Measurements from ENCODE around the gene TRABD2B. TPM values are rescaled to one million over a fixed set of nuclear protein-coding genes. Genes with fewer than 3 reads are reported as not detected.

TRABD2B gene
- polyA plus RNA-seq, 6 donors from 2014 or later, result not detected

GRCh38 chr1:47912756-47913155 is 84.4 kb downstream of the TRABD2B start:
- Mint-ChIP-seq H3K4me3 (no peak overlapping the region), H3K27ac (no peak overlapping the region), H3K9me3 (peaks cover 0 to 5% (median 0%) of the 10 kb centered on the region in 7 donors), H3K4me1 (no peaks in the 10 kb centered on the region), H3K27me3 (peaks cover 14 to 23% (median 15%) of the 10 kb centered on the region in 3 donors), H3K36me3 (no peaks in the 10 kb centered on the region)
- no peak for DNase-seq
- ATAC-seq (ENCODE audit: low read depth in 2 of 2), result no peak

GRCh38 chr1:47911892-47912291 is 85.3 kb downstream of the TRABD2B start:
- no peaks in the 10 kb centered on the region for H3K36me3 Mint-ChIP-seq
- H3K4me1 Mint-ChIP-seq, result no peaks in the 10 kb centered on the region
- H3K27me3 Mint-ChIP-seq, result peaks cover 11 to 23% (median 15%) of the 10 kb centered on the region in 3 donors
- DNase-seq (no peak), ATAC-seq (ENCODE audit: low read depth in 2 of 2) (no peak)
- peaks cover 0 to 5% (median 0%) of the 10 kb centered on the region in 7 donors for H3K9me3 Mint-ChIP-seq
- no peak overlapping the region for H3K4me3 Mint-ChIP-seq
- no peak overlapping the region for H3K27ac Mint-ChIP-seq

- H3K4me1 Mint-ChIP-seq, result no peaks in the 10 kb centered on the region
- H3K9me3 Mint-ChIP-seq, result peaks cover 0 to 5% (median 0%) of the 10 kb centered on the region in 7 donors
- DNase-seq (no peak), ATAC-seq (ENCODE audit: low read depth in 2 of 2) (no peak)
- peaks cover 7 to 23% (median 15%) of the 10 kb centered on the region in 3 donors for H3K27me3 Mint-ChIP-seq
- H3K4me3 Mint-ChIP-seq, result no peak overlapping the region
- peak overlapping the region in 1 of 6 donors; percentile 1 for H3K27ac Mint-ChIP-seq
- H3K36me3 Mint-ChIP-seq, result no peaks in the 10 kb centered on the region
Measured at GRCh38 chr1:47911424-47911823, 85.8 kb downstream of the TRABD2B start.

GRCh38 chr1:47908258-47908657 is 88.9 kb downstream of the TRABD2B start:
- Mint-ChIP-seq H3K27me3 (peaks cover 14 to 32% (median 20%) of the 10 kb centered on the region in 3 donors), H3K4me1 (no peaks in the 10 kb centered on the region), H3K36me3 (no peaks in the 10 kb centered on the region), H3K27ac (no peak overlapping the region), H3K4me3 (no peak overlapping the region), H3K9me3 (peaks cover 0 to 5% (median 0%) of the 10 kb centered on the region in 7 donors)
- no peak for DNase-seq
- no peak for ATAC-seq (ENCODE audit: low read depth in 2 of 2)

- H3K9me3 Mint-ChIP-seq, result peaks cover 0 to 5% (median 0%) of the 10 kb centered on the region in 7 donors
- H3K4me3 Mint-ChIP-seq, result no peak overlapping the region
Measured at GRCh38 chr1:47907177-47907528, 90.0 kb downstream of the TRABD2B start.

GRCh38 chr1:47906527-47907176 is 90.5 kb downstream of the TRABD2B start:
- no peak overlapping the region for H3K27ac Mint-ChIP-seq
- H3K27me3 Mint-ChIP-seq, result peaks cover 14 to 31% (median 15%) of the 10 kb centered on the region in 3 donors
- H3K36me3 Mint-ChIP-seq, result no peaks in the 10 kb centered on the region
- H3K4me3 Mint-ChIP-seq, result no peak overlapping the region
- no peak for DNase-seq
- peaks cover 0 to 5% (median 0%) of the 10 kb centered on the region in 7 donors for H3K9me3 Mint-ChIP-seq
- no peak for ATAC-seq (ENCODE audit: low read depth in 2 of 2)
- no peaks in the 10 kb centered on the region for H3K4me1 Mint-ChIP-seq

More at GRCh38 chr1:47907177-47907528, 90.0 kb downstream of the TRABD2B start:
- DNase-seq (no peak), ATAC-seq (ENCODE audit: low read depth in 2 of 2) (no peak)
- Mint-ChIP-seq H3K4me1 (no peaks in the 10 kb centered on the region), H3K36me3 (no peaks in the 10 kb centered on the region), H3K27ac (no peak overlapping the region), H3K27me3 (peaks cover 14 to 31% (median 14%) of the 10 kb centered on the region in 3 donors)

GRCh38 chr1:47906009-47906432 is 91.2 kb downstream of the TRABD2B start:
- H3K4me1 Mint-ChIP-seq, result no peaks in the 10 kb centered on the region
- H3K4me3 Mint-ChIP-seq, result no peak overlapping the region
- no peak for DNase-seq
- no peak overlapping the region for H3K27ac Mint-ChIP-seq
- peaks cover 0 to 5% (median 0%) of the 10 kb centered on the region in 7 donors for H3K9me3 Mint-ChIP-seq
- H3K36me3 Mint-ChIP-seq, result no peaks in the 10 kb centered on the region
- peaks cover 14 to 31% (median 17%) of the 10 kb centered on the region in 3 donors for H3K27me3 Mint-ChIP-seq
- ATAC-seq (ENCODE audit: low read depth in 2 of 2), result no peak

GRCh38 chr1:47903723-47904122 is 93.5 kb downstream of the TRABD2B start:
- Mint-ChIP-seq H3K4me3 (no peak overlapping the region), H3K9me3 (no peaks in the 10 kb centered on the region), H3K27me3 (peaks cover 6 to 23% (median 17%) of the 10 kb centered on the region in 3 donors), H3K27ac (peak overlapping the region in 1 of 6 donors; percentile 1), H3K4me1 (no peaks in the 10 kb centered on the region), H3K36me3 (no peaks in the 10 kb centered on the region)
- ATAC-seq (ENCODE audit: low read depth in 2 of 2) (no peak), DNase-seq (no peak)

GRCh38 chr1:47901001-47901575 is 96.1 kb downstream of the TRABD2B start:
- Mint-ChIP-seq H3K4me1 (no peaks in the 10 kb centered on the region), H3K27ac (no peak overlapping the region), H3K9me3 (no peaks in the 10 kb centered on the region), H3K27me3 (peaks cover 6 to 19% (median 11%) of the 10 kb centered on the region in 3 donors), H3K4me3 (no peak overlapping the region), H3K36me3 (no peaks in the 10 kb centered on the region)
- ATAC-seq (ENCODE audit: low read depth in 2 of 2), result no peak
- DNase-seq, result no peak

- no peak for ATAC-seq (ENCODE audit: low read depth in 2 of 2)
- Mint-ChIP-seq H3K27me3 (peaks cover 0 to 13% (median 10%) of the 10 kb centered on the region in 3 donors), H3K4me1 (no peaks in the 10 kb centered on the region), H3K36me3 (no peaks in the 10 kb centered on the region), H3K9me3 (no peaks in the 10 kb centered on the region), H3K27ac (no peak overlapping the region), H3K4me3 (no peak overlapping the region)
- DNase-seq, result no peak
Measured at GRCh38 chr1:47898133-47898845, 98.9 kb downstream of the TRABD2B start.

- Mint-ChIP-seq H3K27ac (no peak overlapping the region), H3K4me1 (no peaks in the 10 kb centered on the region), H3K36me3 (no peaks in the 10 kb centered on the region), H3K27me3 (peaks cover 0 to 8% (median 7%) of the 10 kb centered on the region in 3 donors), H3K4me3 (no peak overlapping the region), H3K9me3 (no peaks in the 10 kb centered on the region)
- DNase-seq, result no peak
- ATAC-seq (ENCODE audit: low read depth in 2 of 2), result no peak
Measured at GRCh38 chr1:47895279-47896125, 101.7 kb downstream of the TRABD2B start.

GRCh38 chr1:47894410-47895278 is 102.5 kb downstream of the TRABD2B start:
- H3K4me3 Mint-ChIP-seq, result peak overlapping the region in 1 of 8 donors; percentile 61
- H3K9me3 Mint-ChIP-seq, result no peaks in the 10 kb centered on the region
- no peaks in the 10 kb centered on the region for H3K36me3 Mint-ChIP-seq
- ATAC-seq (ENCODE audit: low read depth in 2 of 2) (no peak), DNase-seq (no peak)
- H3K4me1 Mint-ChIP-seq, result no peaks in the 10 kb centered on the region
- H3K27me3 Mint-ChIP-seq, result peaks cover 0 to 8% (median 7%) of the 10 kb centered on the region in 3 donors
- H3K27ac Mint-ChIP-seq, result no peak overlapping the region
